Measurements from ENCODE around the gene CFAP126. TPM values are rescaled to one million over a fixed set of nuclear protein-coding genes. Genes with fewer than 3 reads are reported as not detected.

Gene CFAP126
- polyA plus RNA-seq, 1 donor (not counting 4 experiments of a cell fraction or from before 2014, with no cell fraction given) = not detected

DNA sequence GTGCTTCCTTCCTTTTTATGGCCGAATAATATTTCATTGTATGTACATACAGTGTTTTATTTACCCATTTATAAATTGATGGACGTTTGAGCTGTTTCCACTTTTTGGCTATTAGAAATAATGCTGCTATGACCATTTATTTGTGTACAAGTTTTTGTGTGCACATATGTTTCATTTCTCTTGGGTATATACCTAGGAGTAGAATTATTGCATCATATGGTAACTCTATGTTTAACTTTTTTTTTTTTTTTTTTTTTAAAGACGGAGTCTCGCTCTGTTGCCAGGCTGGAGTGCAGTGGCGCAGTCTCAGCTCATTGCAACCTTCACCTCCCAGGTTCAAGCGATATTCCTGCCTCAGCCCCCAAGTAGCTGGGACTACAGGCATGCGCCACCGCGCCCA lies 34.5 kb downstream of the CFAP126 start:
- no peak overlapping the region for H3K4me3 ChIP-seq (ENCODE audit: control insufficient read depth in 2 of 3, extremely low read depth in 1 of 3, insufficient read depth in 2 of 3, low read depth in 1 of 3, low read length in 3 of 3)
- no peak overlapping the region for H3K9ac ChIP-seq (ENCODE audit: control insufficient read depth, extremely low read depth, insufficient read depth, low read length)
- no peaks in the 10 kb centered on the region for H3K9me1 ChIP-seq (ENCODE audit: control insufficient read depth, extremely low read depth, insufficient read depth, low read length)
- DNase-seq (ENCODE audit: low read depth, low spot score) = no peak
- H3K27me3 ChIP-seq (ENCODE audit: control insufficient read depth, extremely low read depth, insufficient read depth, low read length) = no peaks in the 10 kb centered on the region
- no peak overlapping the region for H2AFZ ChIP-seq (ENCODE audit: control insufficient read depth, low read length)
- FAIRE-seq = no peak
- H3K27ac ChIP-seq (ENCODE audit: control insufficient read depth, insufficient read depth, low read length) = no peak overlapping the region
- no peaks in the 10 kb centered on the region for H3K9me3 ChIP-seq (ENCODE audit: control insufficient read depth, low read depth, low read length)
- no peaks in the 10 kb centered on the region for H4K20me1 ChIP-seq (ENCODE audit: control insufficient read depth, extremely low read depth, insufficient read depth, low read length)
- TF ChIP-seq EZH2 (IDR thresholded peaks at IDR 0.05; ENCODE audit: low read length) = no peak
- TF ChIP-seq, protein P1, sequence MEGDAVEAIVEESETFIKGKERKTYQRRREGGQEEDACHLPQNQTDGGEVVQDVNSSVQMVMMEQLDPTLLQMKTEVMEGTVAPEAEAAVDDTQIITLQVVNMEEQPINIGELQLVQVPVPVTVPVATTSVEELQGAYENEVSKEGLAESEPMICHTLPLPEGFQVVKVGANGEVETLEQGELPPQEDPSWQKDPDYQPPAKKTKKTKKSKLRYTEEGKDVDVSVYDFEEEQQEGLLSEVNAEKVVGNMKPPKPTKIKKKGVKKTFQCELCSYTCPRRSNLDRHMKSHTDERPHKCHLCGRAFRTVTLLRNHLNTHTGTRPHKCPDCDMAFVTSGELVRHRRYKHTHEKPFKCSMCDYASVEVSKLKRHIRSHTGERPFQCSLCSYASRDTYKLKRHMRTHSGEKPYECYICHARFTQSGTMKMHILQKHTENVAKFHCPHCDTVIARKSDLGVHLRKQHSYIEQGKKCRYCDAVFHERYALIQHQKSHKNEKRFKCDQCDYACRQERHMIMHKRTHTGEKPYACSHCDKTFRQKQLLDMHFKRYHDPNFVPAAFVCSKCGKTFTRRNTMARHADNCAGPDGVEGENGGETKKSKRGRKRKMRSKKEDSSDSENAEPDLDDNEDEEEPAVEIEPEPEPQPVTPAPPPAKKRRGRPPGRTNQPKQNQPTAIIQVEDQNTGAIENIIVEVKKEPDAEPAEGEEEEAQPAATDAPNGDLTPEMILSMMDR (optimal IDR thresholded peaks at IDR 0.05 in 1 of 3, IDR thresholded peaks at IDR 0.05 in 1 of 3, conservative IDR thresholded peaks at IDR 0.05 in 1 of 3; ENCODE audit: extremely low read depth in 1 of 3, insufficient read depth in 2 of 3, low read length in 3 of 3) = no peak
- H3K4me1 ChIP-seq (ENCODE audit: control insufficient read depth, extremely low read depth, insufficient read depth, low read length) = peaks cover 6% of the 10 kb centered on the region
- H3K4me2 ChIP-seq (ENCODE audit: control insufficient read depth, extremely low read depth, insufficient read depth, low read depth, low read length) = no peak overlapping the region
- peaks cover 11 to 21% of the 10 kb centered on the region in 2 experiments for H3K36me3 ChIP-seq (ENCODE audit: control insufficient read depth in 2 of 2, extremely low read depth in 1 of 2, insufficient read depth in 2 of 2, low read length in 2 of 2)
- no peaks in the 10 kb centered on the region for H3K79me2 ChIP-seq (ENCODE audit: control insufficient read depth, insufficient read depth, low read length)
- dilution Hi-C loops (cut with MboI; ENCODE audit: extremely low pct_ligation_motif_present, low sequenced_read_pairs) = no loop called here

DNA sequence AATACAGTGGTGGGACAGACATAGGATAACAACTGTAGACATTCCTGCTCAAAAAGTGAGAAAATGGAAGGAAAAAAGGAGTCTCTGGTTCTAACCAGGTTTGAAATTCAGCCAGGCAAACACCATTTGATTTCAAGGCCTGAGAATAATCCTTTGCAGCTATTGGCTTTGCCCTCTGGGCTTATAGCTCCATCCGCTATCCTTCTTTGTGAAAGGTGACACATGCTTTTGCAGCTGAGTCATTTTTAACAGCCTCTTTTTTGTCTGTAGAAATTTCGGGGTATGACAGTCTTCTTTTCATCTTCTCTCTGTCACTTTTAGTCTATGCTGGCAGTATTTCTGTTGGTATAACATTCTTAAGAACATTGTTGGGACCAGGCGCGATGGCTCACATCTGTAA lies 37.3 kb downstream of the CFAP126 start:
- no peak for DNase-seq (ENCODE audit: low read depth, low spot score)
- Histone ChIP-seq H4K20me1 (ENCODE audit: control insufficient read depth, extremely low read depth, insufficient read depth, low read length) (no peaks in the 10 kb centered on the region), H3K4me1 (ENCODE audit: control insufficient read depth, extremely low read depth, insufficient read depth, low read length) (peaks cover 6% of the 10 kb centered on the region), H3K9me3 (ENCODE audit: control insufficient read depth, low read depth, low read length) (no peaks in the 10 kb centered on the region), H3K36me3 (ENCODE audit: control insufficient read depth in 2 of 2, extremely low read depth in 1 of 2, insufficient read depth in 2 of 2, low read length in 2 of 2) (peaks cover 9 to 17% of the 10 kb centered on the region in 2 experiments), H3K79me2 (ENCODE audit: control insufficient read depth, insufficient read depth, low read length) (no peaks in the 10 kb centered on the region), H3K9ac (ENCODE audit: control insufficient read depth, extremely low read depth, insufficient read depth, low read length) (no peak overlapping the region), H3K27ac (ENCODE audit: control insufficient read depth, insufficient read depth, low read length) (no peak overlapping the region), H2AFZ (ENCODE audit: control insufficient read depth, low read length) (no peak overlapping the region), H3K4me3 (ENCODE audit: control insufficient read depth in 2 of 3, extremely low read depth in 1 of 3, insufficient read depth in 2 of 3, low read depth in 1 of 3, low read length in 3 of 3) (no peak overlapping the region), H3K4me2 (ENCODE audit: control insufficient read depth, extremely low read depth, insufficient read depth, low read depth, low read length) (no peak overlapping the region), H3K27me3 (ENCODE audit: control insufficient read depth, extremely low read depth, insufficient read depth, low read length) (no peaks in the 10 kb centered on the region), H3K9me1 (ENCODE audit: control insufficient read depth, extremely low read depth, insufficient read depth, low read length) (no peaks in the 10 kb centered on the region)
- dilution Hi-C loops (cut with MboI; ENCODE audit: extremely low pct_ligation_motif_present, low sequenced_read_pairs) = no loop called here
- no peak for FAIRE-seq
- no peak for TF ChIP-seq EZH2 (IDR thresholded peaks at IDR 0.05; ENCODE audit: low read length)
- TF ChIP-seq, protein P1 (optimal IDR thresholded peaks at IDR 0.05 in 1 of 3, IDR thresholded peaks at IDR 0.05 in 1 of 3, conservative IDR thresholded peaks at IDR 0.05 in 1 of 3; ENCODE audit: extremely low read depth in 1 of 3, insufficient read depth in 2 of 3, low read length in 3 of 3) = no peak
